Left cardiac atrium (tissue), 4 donors: Measurements from ENCODE around the gene CDC42BPG. TPM values are rescaled to one million over a fixed set of nuclear protein-coding genes. Genes with fewer than 3 reads are reported as not detected.
A peak's percentile ranks its signal among the peaks of the same experiment; 100 is the strongest.

ENCODE experiments used
- ATAC-seq, 2 donors: fragments of 200-7000 bp; cut with Tn5 transposase; one replicate each; pipeline ENCODE4 v1.9.1; 2020; ENCODE audit warnings: mild to moderate bottlenecking in 2 of 2, moderate library complexity in 2 of 2
- DNase-seq: peaks from one replicate; pipeline ENCODE4 v3.0.0-alpha.2; 2020
- intact Hi-C, 2 donors: fragments of 100-400 bp; cut with DNase I; formaldehyde crosslinking; loops; one replicate each; pipeline versions ENCODE4 v1.14.1 to v1.15.1; 2022 to 2023
- total RNA-seq, 2 donors: library from RNA; stranded (reverse); fragmentation: NEBNext Ultra II Directional; extraction: Animal tissue kit (Norgen Biotek cat#: 25700); gene quantifications; one replicate each; pipeline ENCODE4 v1.2.1, GENCODE V29; 2021
- donor health status: DM: no; HTN: yes; CAD: no.
- donor health status: DM: no; HTN: yes; CAD: no; lungs with severe emphysema.
- donor health status: DM: yes; HTN: yes; CAD: no.
- donor health status: Dilated cardiomyopathy.

Gene CDC42BPG
- total RNA-seq, 2 donors from 2014 or later: 0.55 to 0.65 TPM

DNA sequence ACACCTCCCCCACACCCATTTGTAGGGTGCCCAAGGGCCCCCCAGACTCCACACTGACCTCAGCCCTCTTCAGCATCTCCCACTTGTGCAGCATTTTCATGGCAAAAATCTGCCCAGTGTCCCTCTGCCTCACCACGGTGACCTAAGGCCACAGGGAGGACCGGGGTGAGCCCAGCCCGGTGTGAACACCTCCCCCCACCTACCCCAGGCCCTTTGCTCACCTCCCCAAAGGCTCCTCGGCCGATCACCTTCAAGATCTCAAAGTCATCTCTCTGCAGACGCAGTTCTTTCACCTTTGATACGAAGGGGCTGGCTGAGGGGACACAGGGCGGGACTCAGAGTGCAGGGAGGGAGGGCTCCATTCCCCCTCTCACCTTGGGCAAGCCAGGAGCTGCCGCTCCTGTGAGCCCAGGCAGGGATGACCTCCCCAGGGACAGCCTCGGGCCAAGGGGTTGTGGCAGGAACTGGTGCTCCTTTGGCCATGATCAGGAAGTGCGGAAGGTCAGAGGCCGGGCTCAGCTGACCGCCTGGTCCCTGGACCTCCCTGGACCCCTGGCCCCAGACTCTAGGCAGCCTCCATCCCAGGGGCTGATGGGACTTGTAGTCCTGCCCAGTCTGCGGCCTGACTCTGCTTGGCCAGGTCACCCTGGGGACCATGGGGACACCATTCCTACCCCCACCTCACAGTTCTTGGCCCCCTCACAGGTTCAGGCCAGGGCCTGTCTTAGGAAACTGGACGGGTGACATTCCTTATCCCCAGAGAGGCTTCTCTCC is 2.7 kb downstream of the CDC42BPG start:
- intact Hi-C loops: loop anchor here in 1 of 2 donors (10.0 kb wide), 1 partner anchor 57 kb away; no protein-coding TSS in a partner anchor
- ATAC-seq (no peak), DNase-seq (no peak)

DNA sequence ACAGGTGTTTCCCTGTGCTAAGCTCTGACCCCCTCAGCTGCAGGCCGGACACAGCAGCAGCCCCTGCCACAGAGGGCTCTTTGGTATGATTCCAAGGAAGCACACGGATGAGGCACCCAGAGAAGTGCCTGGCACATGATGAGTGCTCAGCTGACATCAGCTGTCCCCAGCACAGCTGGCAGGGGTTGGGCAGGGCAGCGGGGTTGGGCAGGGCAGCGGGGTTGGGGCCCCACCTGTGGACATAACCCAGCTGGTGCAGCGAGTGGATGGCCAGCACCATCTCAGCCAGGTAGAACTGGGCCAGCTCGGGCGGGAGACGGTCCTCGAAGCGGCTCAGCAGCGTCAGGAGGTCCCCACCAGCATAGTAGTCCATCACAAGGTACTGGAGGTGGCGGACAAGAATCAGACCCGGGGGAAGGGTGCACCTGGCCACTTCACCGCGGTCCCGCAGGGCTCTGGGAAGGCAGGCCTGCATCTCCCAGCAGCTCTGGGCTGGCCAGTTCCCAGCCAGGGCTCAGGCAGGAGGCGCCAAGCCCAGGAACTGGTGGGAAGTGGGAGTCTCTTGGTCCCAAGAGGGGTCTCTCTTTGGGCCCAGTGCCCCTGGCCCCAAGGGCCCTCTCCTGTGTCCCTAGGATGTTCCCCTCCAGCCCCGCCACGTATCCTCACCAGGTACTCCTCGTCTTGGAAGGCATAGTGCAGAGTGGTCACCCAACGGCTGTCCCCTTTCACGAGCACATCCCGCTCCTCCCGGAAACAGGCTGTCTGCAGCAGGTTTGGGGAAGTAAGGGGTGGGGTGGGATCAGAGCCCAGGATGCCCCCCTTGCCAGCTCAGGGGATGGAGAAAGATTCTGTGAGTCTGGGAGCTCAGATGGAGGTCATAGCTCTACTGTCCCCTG is 4.3 kb downstream of the CDC42BPG start:
- no peak for ATAC-seq
- intact Hi-C loops: loop anchor here in 1 of 2 donors (10.0 kb wide), 1 partner anchor 55 kb away; no protein-coding TSS in a partner anchor
- no peak for DNase-seq

DNA sequence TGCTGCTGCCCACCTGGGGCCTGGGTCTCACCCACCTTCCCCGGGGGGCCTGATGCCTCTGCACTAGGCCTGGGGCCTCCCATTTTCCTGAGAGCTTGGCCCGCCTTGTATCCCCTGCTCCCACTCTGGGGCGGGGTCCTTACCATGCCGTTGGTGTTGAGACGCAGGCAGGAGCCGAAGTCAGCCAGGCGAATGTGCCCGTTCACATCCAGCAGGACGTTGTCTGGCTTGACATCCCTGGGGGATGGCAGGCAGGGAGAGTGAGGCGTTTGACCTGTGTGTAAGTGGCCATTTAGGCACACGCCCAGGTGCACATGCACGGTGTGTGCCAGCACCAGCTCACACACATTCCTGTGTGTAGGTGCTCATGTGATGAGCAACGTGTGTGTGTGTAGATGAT is 5.1 kb downstream of the CDC42BPG start:
- intact Hi-C loops: no loop called here
- DNase-seq (no peak), ATAC-seq (no peak)

DNA sequence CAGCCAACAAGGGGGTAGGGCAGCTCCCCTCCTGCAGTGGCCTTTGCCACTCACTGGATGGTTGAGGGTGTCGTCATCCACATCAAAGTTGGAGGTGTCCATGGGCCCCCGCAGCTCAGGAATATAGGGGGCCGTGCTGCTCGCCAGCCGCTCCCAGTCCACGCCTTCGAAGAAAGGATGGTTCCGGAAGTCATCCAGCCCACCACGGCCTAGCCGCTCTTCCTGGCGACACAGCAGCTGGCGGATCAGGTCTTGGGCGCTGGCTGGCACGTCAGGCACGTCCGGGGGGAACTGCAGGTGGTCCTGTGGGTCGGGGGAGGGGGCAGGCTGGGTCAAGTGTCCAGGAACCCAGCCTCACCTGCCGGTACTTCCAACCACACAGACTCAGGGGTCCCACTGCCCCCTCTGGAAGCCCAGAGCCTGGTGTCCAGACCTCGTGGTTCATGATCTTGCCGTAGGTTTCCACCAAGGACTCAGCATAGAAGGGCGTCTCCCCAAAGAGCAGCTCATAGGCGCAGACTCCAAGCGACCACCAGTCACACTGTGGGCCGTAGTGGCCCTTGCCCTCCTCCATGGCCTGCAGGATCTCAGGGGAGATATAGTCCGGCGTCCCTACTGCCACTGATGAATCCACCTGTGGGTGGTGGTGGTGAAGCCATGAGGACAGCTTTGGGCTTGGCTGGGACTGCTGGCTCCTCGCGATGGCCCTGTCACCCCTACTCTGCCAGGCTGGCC is 5.7 kb downstream of the CDC42BPG start:
- ATAC-seq (no peak), DNase-seq (no peak)
- intact Hi-C loops: no loop called here

DNA sequence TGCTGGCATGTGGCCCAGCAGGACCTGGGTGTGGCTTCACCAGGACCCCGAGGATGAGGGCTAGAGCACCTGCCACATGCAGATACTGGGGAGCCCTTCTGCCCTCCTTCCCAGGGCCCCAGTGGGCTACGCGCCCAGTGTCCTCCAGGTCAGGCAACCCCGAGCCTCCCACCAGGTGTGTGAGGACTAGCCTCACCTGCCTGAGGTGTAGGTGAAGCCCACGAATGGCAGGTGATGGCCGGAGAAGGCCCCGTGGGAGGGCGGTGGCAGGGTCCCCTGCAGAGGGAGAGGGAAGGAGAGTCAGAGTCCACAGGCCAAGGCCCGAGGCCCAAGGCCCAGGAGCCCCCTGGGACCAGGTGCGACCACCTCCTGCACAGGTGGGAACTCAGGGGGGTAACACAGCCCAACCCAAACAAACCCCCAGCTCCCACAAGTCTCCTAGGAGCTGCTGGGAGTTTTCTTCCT is 6.5 kb downstream of the CDC42BPG start:
- intact Hi-C loops: no loop called here
- ATAC-seq (no peak), DNase-seq (no peak)

DNA sequence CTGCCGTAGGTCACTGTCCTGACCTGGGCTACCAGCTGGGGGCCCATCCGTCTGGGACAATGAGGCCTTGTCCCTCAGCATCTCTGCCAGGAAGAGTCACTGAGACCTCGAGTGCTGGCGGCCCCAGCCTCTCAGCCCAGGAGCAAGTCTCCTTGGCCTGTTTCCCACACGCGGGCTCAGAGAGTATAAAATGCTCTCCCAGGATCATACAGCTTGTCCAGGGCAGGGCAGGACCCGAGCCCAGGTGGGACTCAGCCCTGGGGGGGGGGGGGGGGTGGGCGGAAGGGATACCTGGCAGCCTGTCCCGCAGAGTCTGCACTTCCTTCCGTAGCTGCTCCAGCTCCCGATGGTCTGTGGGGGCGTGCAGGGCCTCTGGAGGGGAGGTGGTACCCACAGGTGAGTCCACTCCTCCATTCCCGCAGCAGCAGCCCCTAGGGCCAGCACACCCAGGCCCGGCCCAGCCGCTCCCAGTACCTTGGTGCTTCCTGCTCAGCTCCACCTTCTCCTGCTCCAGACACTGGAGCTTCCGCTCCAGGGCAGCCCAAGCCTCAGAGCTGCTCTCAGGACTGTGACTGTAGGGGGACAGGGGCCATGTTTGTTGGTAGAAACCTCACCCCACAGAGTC is 7.9 kb downstream of the CDC42BPG start:
- DNase-seq (no peak), ATAC-seq (no peak)
- intact Hi-C loops: no loop called here

DNA sequence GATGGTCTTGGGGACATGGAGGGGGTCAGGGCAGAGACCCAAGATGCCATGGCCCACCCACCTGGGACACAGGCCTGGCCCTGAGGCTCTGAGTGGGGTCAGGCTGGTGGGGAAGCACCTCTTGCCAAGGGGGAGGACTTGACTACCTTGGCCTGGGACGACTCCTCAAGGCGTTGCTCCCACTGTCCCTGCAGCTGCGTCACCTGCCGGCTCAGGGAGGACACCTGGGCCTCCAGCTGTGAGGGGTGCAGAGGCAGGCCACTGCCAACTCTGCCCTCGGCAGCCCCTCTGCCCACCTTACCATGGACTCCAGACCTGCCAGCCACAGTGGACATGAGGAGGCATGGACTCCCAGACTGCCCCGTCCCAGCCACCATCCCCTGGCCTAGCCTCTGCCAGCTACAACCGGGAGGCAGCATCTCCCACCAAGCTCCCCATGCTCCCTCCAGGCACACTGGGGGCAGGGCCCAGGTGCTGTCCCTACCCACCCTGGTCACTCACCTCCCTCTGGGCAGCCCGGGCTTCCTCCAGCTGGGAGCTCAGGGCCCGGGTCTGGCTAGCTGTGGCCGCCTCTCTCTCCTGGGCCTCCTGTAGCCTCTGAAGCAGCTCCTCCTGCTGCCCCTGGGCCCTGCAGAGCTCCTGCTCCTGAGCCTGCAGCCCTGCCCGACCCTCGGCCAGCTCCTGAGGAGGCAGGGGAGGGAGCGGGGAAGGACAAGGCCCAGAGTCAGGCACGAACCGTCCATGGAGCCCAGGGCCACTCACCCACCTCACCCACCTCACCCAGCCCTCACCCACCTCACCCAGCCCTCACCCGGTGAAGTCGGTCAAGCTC is 8.6 kb downstream of the CDC42BPG start:
- intact Hi-C loops: no loop called here
- DNase-seq (no peak), ATAC-seq (no peak)

DNA sequence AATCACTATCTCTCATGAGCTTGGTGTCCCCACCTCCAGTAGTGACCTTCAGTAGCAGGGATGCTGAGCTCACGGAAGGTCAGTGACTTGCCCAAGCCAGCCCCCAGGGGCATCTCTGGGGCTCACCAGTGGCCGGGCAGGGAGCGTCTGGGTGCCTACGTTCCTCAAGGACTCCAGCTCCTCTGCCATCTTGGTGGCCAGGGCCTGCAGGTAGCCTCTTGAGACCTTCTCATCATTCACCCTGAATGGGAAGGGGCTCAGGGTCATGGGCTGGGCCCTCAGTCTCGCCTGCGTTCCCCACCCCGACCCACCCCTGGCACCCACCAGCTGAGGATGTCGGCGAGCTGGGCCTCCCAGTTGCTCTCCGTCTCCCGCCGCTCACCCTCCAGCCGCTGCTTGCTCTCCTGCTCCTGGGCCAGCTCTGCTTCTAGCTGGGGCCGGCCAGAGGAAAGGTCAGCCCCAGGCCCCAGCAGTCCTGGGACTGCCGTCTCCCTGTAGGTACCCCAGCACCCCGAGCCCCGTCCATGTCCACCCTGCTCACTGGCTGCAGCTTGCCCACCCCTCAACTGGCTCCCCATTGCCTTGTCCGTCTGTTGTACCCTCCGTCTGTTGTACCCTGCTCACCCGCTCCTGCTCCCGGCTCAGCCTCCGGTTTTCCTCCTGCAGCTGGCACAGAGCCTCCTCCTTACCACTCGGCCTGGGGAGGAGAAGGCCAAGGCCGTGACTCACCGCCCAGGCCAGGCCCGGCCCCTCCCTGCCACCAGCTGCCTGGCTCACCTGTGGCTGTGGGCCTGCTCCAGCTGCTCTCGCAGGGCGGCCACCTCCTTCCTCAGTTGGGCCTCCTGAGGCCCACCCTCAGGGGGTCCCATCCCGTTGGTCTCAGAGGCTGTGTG is 9.5 kb downstream of the CDC42BPG start:
- ATAC-seq: peak; percentile 21 to 83
- peak; percentile 50 for DNase-seq
- intact Hi-C loops: no loop called here

DNA sequence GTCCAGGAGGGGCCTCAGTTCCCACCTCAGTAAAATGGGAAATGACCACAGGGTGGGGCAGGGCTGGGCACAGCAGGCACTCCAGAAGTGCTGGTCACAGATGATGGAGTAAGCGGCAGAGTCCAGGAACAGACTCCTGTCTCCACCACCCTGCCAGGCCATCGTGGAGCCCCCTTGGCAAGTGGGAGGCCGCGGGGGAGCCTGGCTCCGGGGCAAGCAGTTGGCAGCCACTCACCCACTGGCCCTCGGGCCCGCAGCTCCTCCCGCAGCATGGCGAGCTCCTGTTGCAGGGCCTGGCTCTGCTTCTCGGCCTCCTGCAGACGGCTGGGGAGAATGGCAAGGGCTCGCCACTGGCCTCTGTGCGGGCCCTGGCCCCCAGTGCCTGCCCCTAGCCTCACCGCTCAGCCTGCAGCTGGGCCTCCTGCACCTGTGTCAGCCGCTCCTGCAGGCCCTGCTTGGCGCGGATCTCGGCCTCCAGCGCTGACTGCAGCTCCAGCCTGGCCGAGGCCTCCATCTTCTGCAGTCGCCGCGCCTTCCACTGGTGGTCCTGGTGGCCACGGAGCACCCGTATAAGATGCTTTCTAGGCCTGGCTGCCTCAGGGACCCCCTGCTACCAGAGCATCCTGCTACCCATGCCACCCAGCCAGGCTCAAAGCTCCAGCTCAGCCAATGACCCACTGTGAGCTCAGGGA is 10.3 kb downstream of the CDC42BPG start:
- intact Hi-C loops: no loop called here
- ATAC-seq (no peak), DNase-seq (no peak)

DNA sequence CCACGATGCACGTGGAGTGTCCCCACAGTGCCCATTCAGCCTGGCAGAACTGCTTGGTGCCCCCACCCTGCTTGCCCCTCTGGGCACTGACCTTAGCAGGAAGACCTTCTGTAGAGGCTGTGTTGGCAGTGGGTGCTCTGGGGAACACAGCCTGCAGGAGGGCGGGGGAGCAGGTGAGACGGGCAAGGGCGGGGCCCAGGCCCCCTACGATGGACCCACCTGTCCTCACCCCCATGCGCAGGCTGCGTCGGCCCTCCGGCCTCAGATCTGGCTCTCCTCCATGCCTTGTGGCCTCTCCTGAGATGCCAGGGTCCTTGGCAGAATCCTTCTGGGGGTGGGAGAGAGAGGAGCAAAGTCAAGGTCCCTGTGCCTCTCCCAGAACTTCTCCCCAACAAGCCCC is 10.9 kb downstream of the CDC42BPG start:
- DNase-seq (no peak), ATAC-seq (no peak)
- intact Hi-C loops: no loop called here

DNA sequence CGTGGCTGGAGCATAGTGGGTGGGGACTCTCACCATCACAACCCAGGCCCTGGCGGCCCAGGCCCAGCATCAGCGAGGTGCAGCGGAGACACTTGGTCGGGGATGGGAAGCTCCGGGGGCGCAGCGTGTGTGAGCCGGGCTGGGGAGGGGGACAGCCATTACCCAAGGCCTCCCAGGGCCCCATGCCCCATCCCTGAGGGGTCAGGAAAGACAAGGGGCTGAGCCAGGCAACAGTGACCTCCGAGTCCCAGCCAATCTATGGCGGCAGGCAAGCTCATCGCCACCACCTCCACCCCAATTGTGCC is 11.3 kb downstream of the CDC42BPG start:
- no peak for DNase-seq
- intact Hi-C loops: no loop called here
- no peak for ATAC-seq

DNA sequence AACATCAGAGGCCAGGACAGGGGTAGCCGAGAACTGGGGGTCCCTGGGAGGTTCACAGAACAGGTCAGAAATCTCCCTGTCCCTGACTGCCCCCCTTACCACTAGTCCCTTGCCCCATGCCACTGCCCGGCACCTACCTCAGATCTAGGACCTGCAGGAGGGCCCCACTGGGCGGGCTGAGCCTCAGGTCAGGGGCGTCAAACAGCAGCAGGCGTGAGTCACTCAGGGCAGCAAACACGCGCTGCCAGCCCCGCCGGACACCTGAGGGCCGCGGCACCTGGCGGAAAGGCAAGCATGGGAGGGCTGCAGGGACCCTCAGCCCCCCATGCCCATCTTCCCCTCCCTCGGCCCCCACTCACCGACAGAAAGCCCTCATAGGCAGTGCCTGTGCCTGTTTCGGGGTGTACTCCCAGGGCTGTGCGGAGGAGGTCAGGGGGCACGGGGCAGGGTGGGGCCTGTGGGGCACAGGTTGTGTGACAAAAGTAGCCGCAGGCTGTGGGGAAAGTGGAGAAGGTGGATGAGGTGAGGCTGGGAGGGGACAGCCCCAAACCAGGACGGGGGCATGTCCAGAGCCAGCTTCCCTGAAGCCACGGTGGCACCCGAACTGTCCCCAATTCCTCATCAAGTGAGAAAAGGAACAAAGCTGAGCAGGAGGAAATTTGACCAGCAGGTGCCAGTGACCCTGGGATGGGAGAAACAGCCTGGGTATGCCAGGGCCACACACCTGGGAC is 11.8 kb downstream of the CDC42BPG start:
- DNase-seq (no peak), ATAC-seq (no peak)
- intact Hi-C loops: no loop called here

DNA sequence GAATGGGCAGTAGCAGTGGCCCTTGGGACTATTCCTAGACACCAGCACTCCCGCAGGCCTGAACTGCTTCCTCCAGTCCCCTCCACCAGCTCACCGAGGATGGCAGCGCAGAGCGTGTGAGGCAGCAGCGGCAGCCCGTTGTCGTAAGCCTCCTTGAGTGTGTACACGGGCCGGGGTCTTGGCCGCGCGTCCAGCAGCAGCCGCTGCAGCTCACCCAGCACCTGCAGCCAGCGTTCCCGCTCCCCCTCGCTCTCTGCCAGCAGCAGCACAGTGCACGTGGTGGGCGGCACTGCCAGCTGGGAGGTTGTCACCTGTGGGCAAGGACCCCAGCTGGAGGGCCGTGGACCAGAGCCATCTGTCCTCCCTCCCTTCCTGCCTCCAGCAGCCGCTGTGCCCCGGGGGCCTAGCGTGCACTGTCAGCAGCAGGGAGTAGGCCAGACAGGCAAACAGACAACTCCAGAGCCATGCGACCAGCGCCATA is 13.0 kb downstream of the CDC42BPG start:
- DNase-seq (no peak), ATAC-seq (no peak)
- intact Hi-C loops: no loop called here

DNA sequence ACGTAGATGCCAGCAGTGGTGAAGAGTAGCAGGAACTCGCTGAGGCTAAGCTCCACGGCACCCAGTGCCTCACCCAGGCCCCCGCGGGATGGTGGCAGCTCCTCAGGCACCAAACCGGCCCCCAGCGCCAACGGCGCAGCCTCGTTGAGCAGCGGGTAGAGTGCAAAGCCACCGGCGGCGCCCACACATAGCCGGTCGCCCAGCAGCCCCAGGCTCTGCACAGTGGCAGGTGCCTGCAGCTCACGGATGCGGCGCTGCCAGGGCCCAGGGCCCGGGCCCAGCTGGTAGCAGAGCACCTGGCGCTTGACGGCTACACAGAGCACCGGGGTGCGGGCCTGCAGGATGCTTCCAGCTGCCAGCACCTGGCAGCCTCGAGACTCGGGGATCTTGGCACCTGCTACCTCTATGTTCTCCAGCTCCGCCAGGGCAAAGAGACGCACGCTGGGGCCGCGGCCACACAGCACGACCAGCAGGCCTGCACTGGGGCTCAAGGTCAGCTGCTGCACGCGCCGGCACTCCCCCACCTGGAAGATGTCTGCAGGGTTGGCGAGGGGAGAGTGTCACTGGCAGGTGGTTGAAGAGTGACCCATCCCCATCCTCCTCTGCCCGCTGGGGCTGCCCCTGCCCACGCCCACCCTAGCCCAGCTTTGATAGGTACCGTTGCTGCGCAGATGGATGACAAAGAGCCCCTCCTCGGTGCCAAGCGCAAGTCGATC is 14.8 kb downstream of the CDC42BPG start:
- DNase-seq: no peak
- ATAC-seq: no peak
- intact Hi-C loops: no loop called here

DNA sequence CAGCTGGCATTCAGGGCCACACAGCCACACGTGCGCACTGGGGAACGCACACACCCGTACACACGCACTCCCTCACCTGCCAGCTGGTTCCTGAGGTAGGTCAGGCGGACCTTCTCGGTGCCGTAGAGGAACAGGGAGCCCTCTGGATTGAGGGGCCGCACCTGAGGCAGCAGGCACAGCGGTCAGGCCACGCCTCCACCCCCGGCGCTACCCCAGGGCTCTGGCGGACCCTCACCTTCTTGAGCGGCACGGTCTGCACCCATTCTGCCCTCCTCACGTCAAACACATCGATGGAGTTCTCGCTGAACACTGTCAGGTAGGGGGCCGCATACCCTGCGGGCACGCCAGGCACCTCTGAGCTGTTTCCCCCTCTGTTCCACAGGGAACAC is 17.0 kb downstream of the CDC42BPG start:
- intact Hi-C loops: no loop called here
- no peak for DNase-seq
- ATAC-seq: no peak
